HG03095 (cell line): ENCODE data around the gene NKG7.
"Not testable (repeated sequence)": the region's sequence is repeated elsewhere in the genome, so short reads cannot be mapped to it uniquely, and the experiment has no call there.

Experiments used
- ATAC-seq: cut with Tn5 transposase; IDR thresholded peaks from one replicate; pipeline ENCODE4 v1.9.1; 2021; ENCODE audit warnings: moderate library complexity; ENCODE audit not compliant: unreplicated experiment

NKG7 gene, protein sequence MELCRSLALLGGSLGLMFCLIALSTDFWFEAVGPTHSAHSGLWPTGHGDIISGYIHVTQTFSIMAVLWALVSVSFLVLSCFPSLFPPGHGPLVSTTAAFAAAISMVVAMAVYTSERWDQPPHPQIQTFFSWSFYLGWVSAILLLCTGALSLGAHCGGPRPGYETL

DNA sequence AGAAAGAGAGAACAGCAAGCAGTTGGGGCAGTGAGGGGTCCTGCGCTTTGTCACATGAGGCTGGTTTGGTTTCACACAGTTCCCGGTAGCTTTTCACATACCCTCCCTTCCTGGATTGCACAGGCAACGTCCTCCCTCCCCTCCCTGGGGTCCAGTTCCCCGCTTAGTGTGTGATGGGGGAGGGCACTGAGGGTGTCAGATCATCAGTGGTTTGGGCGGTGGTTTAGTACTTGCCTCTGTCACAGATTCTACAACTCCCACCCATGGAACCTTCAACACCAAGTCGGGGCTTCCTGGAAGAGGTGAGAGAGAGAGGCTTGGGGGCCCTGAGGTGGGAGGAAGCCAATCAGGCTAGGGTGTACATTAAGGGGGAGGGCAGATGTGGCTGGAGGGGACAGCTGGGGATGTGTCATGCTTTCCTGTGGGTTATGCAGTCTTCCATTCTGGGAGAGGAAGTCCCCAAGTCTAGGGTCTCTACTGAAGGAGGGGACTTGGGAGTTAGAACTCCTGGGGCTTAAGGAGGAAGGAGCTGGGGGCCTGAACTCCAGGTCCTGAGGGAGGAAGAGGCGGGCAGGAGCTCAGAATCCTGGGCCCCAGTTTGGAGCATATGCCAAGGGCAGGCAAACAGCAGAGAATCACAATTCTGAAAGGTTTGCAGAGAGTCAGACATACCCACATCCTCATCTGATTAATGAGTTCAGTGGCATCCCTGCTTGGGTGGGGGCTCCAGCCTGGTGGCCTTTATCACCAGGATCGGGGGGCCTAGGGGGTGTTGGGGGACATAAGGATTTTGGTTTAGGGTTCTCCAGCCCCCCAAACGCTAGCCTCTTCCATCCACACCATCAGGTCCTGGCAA is at the start of gene NKG7:
NKG7 (minus strand) TSS at position 6 of the 856 bp plus-strand sequence. CDS start 119 bp downstream, outside the sequence.
- no peak for ATAC-seq

DNA sequence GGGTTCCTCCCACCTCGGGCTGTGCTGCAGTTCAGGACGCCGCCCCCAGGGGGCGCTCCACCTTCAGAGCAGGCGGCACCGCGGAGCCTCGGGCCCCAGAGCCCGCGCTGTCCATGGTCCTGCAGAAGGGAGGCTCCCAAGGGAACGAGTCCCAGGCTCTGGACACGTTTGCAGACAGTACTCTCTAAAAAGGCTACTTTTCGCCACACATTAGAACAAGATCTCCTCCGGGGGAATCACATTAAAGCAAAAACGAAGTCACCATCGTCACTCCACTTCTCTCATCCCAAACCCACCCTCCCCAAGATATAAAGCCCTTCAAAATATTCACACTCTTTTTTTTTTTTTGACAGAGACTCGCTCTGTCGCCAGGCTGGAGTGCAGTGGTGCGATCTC is 49.6 kb upstream of the NKG7 start:
- ATAC-seq: no peak

DNA sequence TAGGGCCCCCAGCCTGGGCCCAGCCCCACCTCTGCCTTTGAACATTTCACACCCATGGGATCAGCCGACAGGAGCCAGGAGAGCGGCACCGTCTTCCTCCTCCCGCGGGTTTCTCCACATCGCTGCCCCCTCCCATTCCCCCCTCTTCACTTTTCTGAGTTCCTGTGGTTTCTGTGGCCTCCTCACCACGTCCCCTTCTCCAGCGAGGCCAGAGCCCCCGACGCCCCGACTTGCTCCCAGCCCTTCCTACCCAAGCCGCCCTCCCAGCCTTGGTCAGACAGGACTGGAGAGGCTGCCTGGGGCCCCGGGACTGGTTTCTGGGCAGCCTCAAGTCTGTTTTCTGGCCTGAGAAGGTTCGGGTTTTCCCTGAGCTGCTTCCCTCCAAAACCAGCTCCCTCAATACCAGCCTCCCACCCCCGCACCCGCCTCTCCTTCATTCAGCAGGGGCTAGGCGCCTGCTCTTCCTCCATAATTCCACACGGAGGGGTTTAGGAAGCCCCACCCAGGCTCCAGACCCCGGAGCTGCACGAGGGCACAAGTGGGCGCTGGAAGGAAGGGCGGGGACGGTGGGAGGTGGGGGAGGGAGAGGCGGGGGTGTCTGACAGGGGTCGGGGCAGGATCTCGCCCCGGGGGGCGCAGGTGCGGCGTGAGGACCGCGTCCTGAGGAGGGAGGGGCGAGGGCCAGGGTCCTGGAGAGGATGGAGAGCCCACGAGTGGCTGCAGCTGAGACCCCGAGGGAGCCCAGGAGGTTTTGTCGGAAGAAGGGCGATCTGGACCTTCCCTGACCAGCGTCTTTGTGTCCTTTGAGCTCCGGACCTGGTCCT is 49.0 kb upstream of the NKG7 start:
- ATAC-seq: no peak

DNA sequence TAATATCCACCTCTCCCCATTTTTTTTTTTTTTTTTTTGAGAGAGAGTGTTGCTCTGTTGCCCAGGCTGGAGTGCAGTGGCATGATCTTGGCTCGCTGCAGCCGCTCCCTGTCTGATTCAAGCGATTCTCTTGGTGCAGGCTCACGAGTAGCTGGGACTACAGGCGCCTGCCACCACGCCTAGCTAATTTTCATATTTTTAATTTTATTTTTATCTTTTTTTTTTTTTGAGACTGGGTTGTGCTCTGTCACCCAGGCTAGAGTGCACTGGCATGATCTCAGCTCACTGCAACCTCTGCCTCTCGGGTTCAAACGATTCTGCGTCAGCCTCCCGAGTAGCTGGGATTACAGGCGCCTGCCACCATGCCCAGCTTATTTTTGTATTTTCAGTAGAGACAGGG is 48.1 kb upstream of the NKG7 start:
- not testable (repeated sequence) for ATAC-seq

DNA sequence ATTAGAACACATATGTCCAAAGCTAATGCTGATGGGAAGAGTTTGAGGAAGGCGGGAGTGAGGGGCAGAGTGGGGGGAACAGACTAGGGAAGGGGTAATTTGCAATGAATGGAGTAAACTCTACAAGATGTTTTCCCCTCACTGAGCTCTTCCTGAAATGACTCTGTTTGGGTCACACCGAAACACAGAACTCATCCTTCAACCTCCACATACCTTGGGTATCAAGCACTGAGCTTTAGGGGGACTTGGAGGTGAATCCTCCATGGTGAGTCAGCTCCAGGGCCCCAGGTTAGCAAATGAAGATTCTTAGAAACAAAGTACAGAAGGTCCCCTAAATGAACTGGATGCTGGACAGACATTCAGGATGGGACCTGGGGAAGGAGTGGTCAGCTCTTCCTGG is 46.3 kb upstream of the NKG7 start:
- ATAC-seq: no peak

DNA sequence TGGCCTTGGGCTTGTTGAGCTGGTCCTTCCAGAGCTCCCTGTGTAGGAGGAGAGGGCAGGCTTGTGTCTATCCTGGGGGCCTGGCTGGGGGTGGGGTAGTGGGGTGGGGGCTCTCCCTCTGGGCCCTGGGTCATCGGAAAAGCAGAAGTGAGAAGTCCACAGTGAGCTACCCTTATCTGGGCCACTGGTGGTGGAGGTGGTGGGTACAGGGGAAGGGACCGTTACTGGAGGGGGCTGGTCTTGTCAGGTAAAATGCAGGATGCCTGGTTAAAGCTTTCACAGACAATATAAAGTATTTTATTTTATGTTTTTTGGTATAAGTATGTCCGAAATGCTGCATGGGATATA is 45.3 kb upstream of the NKG7 start:
- ATAC-seq: peak; percentile 35

DNA sequence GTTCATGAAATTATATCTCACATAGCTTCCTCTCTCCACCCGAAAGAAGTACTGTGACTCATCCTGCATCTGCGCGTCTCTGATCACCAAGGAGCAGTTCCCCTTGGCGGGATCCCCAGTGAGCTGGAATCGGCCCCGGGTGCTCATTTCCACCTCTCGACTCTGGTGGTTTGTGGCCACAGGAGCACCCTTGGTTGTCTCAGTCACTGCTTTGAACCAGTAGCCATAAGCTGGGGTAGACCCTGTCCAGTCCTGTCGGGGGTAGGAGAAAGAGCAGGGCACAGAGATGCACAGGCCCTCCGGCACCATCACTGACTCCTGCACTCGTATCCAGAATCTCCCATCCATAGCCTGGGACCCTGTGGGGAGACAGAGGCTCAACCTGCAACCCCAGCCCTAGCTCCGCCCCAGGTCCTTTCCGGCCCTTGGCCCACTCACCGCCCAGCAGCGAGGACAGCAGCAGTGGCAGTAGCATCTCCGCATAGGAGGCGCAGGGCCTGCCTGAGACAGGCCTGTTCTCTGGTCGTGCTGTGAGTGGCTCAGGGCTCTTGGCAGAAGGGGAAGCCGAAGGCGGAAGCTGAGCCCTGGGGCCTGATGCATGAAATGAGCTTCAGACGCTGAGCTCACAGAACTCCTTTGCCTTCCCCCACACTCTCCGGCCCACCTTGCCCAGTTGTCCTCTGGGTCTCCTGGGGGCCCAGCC is 44.8 kb upstream of the NKG7 start, which contains the start of gene SIGLEC10:
SIGLEC10 (minus strand) TSS at position 536 of the 703 bp plus-strand sequence; CDS start at position 475, 61 bp downstream.
- peak; percentile 56 for ATAC-seq

DNA sequence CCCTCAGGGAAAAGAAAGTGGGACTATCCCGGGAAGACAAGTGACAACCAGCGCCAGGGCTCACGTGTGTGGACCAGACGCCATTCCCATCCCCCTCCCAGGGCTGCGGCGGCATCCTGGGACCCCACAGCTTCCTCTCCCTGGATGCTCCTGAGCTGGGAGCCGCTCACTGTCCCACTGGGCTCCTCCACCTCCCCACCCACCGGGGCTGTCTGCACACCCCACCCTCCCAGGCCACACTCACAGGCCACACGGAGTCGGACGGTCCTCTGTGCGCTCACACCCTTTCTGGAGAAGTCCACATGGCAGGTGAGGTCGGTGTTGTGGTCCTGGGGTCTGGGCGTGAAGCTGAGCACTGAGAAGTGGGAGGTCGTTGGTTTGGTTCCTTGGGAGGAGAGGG is 44.0 kb upstream of the NKG7 start:
- ATAC-seq: not testable (repeated sequence)

DNA sequence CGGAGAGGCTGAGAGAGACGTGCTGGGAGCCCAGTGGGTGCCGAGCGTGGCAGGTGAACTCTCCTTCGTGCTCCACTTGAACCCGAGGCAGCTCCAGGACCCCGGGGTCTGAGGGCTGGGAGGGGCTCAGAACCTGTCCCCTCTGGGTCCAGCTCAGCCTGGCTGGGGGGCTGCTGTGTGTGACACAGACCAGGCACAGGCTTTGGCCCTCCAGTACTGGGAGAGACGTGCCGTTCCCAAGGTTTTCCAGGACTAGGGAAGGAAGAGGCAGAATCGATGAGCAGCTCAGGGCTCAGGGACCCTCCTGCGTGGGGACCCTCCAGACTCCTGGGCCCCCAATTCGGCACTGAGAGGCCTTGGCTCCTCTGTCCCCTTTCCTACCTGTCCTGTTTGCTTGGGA is 42.7 kb upstream of the NKG7 start:
- no peak for ATAC-seq

DNA sequence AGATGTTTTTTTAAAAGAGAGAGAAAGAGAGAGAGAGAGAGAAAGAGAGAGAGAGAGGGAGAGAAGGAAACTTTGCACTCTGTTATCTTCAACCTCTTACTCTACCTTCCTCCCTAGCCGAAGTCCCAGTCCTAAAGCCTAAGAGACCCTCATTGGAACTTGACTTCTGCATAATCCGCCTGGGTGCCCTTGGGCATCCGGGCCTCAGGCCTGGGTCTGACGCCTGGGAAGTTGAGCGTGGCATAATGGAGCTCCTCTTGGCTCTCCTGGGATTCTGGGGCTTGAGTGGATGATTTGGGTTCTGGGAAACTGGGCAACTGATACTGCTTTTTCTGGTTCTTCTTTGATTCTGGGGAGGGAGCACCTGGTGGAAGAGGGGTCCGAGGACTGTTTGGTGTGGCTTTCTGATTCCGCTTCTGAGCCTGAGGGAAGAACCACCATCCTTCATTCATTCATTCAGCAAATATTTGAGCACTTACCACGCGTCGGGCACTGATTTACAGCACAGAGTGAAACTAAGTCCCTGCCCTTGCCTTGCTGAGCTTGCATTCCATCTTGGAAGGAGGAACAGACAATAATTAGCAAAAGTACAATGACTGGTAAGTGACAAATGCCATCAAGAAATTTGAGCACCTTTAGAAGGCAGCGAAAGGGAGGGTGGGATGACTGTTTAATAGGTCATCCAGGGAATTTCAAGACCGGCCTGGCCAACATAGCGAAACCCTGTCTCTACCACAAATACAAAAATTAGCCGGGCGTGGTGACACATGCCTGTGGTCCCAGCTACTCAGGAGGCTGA is 38.7 kb upstream of the NKG7 start:
- ATAC-seq: no peak

DNA sequence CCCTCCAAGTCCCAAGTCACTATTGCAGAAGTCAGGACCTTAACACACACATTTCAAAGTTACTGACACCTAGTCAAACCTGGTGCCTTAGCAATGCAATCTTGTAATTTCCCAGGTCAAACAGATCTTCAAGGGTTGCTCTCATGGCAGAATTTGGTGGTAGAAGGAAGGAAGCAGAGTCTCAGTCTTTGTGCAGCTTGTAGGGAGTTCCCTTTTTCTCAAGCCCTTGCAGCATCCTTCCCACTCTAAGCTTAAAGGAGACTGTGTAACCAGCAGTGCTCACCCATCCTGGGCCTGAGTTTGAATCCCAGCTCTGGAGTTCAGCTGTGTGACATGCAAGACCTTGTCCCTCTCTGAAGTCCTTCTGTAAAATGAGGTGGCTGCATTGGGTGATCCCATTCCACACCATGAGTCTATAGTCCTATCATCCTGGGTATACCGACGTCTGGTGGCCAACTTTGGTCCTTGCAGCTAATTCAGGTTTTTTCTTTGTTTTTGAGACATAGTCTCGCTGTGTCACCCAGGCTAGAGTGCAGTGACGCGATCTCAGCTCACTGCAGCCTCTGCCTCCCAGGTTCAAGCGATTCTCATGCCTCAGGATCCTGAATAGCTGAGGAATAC is 35.2 kb upstream of the NKG7 start:
- no peak for ATAC-seq

DNA sequence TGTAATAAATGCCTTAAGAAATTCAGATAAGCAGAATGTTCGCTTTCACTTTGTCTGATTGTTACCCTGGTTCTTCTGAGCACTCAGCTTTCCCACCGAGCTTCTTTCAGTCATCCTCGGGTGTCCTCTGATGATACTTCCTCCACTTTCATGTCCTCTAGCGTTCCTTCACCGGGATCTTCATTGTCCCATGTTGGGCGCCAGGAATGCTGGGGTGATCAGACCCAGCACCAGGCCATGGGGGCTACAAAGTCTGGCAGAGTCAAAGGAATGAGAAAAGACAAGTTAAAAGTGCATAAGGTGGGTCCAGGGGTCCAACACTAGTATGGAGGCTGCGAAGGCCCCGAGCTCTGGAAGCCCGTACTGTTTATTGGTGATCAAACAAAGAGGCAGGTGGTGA is 29.7 kb upstream of the NKG7 start:
- ATAC-seq: no peak

DNA sequence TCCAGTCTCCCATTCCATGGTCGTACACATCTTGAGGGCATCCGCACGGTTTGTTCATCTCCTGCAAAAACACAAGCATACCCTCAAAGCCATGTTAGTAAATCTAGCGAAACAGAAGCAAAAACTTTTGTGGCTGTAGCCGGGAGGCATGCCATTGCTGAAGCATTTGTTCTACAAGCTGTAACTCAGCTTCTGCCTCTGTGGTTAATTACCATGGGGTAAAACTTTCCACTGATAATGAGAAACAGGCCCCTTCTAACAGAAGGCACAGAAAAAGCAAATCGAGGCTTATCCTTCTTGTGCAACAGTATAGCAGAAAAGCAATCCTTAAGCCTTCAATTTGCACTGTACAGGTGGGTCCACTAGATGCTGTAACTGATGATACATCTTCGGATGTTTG is 27.5 kb upstream of the NKG7 start:
- not testable (repeated sequence) for ATAC-seq

DNA sequence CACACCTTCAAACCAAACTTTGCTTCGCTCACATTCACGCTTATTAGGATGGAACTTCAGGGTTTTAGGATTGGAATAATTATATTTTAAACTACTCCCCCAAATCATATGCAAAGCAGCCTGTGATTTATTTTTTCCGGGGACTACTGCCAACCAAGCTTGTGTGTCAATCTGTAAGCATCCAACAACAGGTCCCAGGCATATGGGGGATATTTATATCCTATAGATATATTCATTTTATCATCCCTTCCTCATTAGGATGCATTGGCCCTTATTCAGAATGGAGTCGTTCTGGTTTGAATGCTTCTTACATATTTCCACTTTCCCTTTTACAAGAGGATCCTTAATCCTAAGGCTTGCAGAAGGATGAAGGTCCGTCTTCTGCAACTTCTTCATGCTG is 26.8 kb upstream of the NKG7 start:
- no peak for ATAC-seq

DNA sequence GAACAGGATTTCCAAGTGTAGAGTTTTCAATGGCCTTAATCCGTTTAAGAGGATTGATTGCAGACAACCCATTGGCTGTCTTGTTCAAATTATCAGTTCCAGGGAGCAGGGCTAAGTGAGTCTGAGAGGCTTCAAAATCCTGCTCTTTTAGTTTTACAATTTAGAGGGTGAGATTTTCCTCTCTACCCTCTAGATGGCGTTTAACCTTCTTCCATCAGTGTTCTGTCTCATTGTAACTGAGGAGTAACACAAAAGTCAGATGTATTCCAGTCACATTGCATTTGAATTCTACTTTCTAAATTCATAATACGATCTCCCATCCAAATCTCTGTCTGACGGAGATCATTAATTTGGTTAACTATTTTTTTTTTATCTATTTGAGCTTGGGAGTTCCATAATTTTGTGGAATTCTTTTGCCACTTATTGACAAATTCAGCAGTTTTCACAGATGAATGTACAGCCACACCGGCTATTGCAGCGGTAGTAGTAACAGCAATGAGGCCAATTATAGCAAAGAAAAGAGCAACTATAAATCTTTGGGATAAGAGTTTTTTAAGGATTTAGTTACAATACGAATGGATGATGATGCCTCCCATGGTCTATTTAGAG is 25.7 kb upstream of the NKG7 start:
- ATAC-seq: no peak

DNA sequence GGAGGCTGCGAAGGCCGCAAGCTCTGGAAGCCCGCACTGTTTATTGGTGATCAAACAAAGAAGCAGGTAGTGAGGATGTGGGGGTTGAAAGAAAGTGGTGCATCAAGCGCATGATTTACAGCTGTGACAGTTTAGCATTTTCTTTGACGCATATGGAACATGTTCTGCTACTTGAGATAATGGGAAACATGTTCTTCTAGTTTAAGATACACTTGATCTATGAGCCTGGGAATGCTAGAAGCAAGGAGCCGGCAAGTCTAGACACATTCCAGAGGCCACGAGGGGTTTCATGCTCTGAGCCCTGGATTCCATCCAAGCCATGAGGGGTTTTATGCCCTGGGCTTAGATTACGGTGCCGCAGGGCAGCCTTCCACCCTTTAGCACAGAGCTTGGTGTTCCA is 25.0 kb upstream of the NKG7 start:
- ATAC-seq: not testable (repeated sequence)

DNA sequence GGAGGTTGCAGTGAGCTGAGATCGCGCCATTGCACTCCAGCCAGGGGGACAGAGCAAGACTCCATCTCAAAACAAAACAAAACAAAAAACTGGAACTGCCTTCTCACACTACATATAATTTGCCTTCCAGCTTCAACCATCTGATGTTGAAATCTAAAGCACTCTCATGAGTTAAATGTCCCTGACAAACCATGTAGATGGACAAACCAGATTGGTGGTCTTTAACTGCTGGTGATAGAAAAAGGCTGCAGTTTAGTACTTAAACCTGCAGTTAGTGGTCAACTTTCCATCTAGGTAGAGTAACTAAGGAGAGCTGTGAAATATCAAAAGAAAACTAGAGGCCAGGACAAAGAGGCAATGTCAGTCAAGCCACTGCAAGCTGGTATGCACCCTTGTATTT is 23.7 kb upstream of the NKG7 start:
- ATAC-seq: no peak

DNA sequence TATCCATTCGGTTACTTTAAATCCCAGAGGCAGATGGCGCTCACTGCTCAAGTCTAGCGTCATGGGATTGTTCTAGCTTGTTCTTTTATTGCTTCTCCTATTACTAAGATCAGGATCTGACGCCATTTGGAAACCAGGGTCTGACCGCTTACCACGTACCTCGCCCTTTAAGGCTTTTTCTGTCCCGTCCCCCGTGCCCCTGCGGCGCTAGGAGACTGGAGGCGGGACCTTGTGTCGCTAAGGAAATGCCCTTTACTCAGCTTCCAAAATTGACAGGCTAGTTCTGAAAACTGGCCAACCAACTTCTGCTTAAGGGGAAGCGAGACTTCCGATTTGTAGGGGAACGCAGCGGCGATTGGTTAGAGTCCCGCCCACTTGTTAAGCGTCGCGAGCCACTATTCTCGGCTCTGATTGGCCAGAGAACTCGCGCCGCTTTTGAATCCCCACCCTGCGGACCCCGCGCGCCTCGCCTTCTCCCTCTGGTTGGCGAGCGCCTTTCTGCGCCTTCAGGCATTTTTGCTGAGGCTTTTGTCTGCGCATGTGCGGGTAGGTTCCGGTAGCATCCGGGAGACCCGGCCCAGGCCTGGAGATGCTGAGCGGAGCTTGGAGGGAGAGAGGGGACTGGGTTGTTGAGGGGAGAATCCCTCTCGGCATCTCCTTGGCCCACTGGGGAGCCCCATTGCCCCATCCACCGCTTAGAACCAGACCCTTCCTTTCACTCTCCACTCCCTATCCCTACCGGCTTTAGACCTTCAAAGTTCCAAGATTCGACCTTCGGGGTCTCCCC is 21.8 kb upstream of the NKG7 start:
- peak; percentile 78 for ATAC-seq

DNA sequence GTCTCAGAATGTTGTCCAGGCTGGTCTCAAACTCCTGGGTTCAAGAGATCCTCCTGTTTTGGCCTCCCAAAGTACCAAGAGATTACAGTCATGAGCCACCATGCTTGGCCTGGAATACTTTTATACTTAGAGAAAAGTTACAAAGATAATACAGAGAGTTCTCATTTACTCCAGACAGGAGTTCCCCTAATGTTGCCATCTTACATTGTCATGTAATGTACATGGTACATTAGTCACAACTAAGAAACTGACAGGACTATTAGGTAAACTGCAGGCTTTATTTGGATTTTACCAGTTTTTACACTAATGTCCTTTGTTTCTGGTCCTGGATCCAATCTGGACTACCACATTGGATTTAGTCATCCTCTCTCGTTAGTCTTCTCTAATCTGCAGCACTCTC is 20.2 kb upstream of the NKG7 start:
- ATAC-seq: no peak
